SU-DHL-6 (cell line): ENCODE data around the gene TSSC4.

Source experiments
- EZH2phosphoT487 ChIP-seq: fragments of 200-600 bp; sonication (generic), shearing (Covaris generic); conservative IDR thresholded peaks from 2 replicates; pipeline ENCODE4 v1.6.1; 2018; ENCODE audit warnings: mild to moderate bottlenecking, antibody characterized with exemption, low read length, moderate library complexity, mixed read lengths
- TF ChIP-seq, protein P1 (sequence below): fragments of 200-600 bp; sonication (generic); IDR thresholded peaks from one replicate; pipeline ENCODE4 v1.5.1; 2017; ENCODE audit warnings: antibody characterized with exemption, mild to moderate bottlenecking, low read length, moderate library complexity; ENCODE audit not compliant: insufficient read depth, poor library complexity, severe bottlenecking

DNA sequence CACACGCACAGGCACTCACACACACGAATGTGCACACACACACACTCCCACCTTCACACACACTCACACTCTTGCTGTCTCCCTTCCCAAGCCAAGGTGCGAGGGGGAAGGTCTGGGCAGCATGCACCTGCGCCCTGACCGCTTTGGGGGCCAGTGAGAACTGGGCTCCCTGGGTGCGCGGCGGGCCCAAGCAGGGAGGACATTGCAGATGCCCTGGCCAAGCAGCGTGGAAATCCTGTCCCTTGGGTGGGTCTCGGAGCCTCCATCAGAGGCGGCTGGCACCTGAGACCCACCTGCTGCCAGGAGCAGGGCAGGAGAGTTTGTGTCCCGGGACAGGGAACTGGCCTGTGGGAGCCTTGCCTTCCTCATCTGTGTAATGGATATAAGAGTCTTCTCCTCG lies 20.2 kb upstream of the TSSC4 start:
- TF ChIP-seq, protein P1, sequence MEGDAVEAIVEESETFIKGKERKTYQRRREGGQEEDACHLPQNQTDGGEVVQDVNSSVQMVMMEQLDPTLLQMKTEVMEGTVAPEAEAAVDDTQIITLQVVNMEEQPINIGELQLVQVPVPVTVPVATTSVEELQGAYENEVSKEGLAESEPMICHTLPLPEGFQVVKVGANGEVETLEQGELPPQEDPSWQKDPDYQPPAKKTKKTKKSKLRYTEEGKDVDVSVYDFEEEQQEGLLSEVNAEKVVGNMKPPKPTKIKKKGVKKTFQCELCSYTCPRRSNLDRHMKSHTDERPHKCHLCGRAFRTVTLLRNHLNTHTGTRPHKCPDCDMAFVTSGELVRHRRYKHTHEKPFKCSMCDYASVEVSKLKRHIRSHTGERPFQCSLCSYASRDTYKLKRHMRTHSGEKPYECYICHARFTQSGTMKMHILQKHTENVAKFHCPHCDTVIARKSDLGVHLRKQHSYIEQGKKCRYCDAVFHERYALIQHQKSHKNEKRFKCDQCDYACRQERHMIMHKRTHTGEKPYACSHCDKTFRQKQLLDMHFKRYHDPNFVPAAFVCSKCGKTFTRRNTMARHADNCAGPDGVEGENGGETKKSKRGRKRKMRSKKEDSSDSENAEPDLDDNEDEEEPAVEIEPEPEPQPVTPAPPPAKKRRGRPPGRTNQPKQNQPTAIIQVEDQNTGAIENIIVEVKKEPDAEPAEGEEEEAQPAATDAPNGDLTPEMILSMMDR, result no peak
- no peak for TF ChIP-seq EZH2phosphoT487
